Skeletal muscle satellite cell (primary cell): ENCODE measurements around the gene CFAP58.

ENCODE experiments used
- H3K27me3 ChIP-seq: 2 replicates; pipeline ENCODE4 v1.7.0; 2013; ENCODE audit warnings: low read length; ENCODE audit not compliant: control insufficient read depth, insufficient read depth
- H3K36me3 ChIP-seq: 2 replicates; pipeline ENCODE4 v1.7.0; 2013; ENCODE audit warnings: mild to moderate bottlenecking, control low read depth, low read length; ENCODE audit not compliant: insufficient read depth
- H3K4me1 ChIP-seq: 2 replicates; pipeline ENCODE4 v1.7.0; 2013; ENCODE audit warnings: low read length; ENCODE audit not compliant: control insufficient read depth, insufficient read depth
- H3K4me2 ChIP-seq: 2 replicates; pipeline ENCODE4 v1.7.0; 2013; ENCODE audit warnings: mild to moderate bottlenecking, low read length
- H3K4me3 ChIP-seq: 2 replicates; pipeline ENCODE4 v1.7.0; 2013; ENCODE audit warnings: low read length
- H3K9ac ChIP-seq: 2 replicates; pipeline ENCODE4 v1.7.0; 2013; ENCODE audit warnings: mild to moderate bottlenecking, low read depth, low read length, moderate library complexity
- H3K9me3 ChIP-seq: replicated peaks from 2 replicates; pipeline ENCODE4 v1.7.0; 2013; ENCODE audit warnings: mild to moderate bottlenecking, control low read depth, low read length

The CFAP58 gene

DNA sequence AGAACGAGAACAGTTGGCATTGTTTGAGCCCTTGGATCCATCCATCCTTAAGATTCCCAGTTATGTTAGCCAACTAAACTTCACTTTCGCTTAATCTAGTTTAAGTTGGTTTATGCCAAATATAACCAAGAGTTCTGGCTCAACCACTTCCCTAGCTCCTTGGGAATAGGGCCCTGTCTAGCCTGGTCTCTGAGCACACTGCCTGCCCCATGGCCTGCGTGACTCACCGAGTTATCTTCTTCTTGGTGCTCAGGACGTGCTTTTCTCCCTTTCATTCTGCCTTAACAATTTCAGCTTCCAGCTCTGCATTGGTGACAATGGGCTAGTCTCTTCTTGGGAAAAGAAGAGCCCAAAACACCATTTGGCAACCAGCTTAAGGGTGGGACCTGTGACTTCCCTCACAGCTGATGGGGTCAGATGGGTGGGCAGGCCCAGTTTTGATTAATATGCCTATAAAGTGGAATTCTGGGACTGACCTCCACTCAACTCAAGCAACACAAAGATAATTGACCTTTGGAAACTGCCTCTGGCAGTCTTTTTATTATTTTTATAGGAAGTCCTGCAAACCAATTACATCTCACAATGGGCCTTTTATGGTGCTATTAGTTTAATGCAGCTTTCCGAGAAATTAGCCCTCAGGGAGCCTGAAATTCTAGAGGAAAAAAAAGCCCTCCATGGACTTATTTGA is 126.4 kb downstream of the CFAP58 start:
- Histone ChIP-seq H3K4me1 (no peaks in the 10 kb centered on the region), H3K9me3 (no peaks in the 10 kb centered on the region), H3K4me2 (no peak overlapping the region), H3K27me3 (peaks cover 15% of the 10 kb centered on the region), H3K9ac (no peak overlapping the region), H3K36me3 (no peaks in the 10 kb centered on the region), H3K4me3 (no peak overlapping the region)

GRCh38 chr10:104480797-104481196 is 127.2 kb downstream of the CFAP58 start:
- H3K27me3 ChIP-seq = peaks cover 16% of the 10 kb centered on the region
- no peaks in the 10 kb centered on the region for H3K36me3 ChIP-seq
- H3K9me3 ChIP-seq = no peaks in the 10 kb centered on the region
- no peak overlapping the region for H3K4me2 ChIP-seq
- H3K4me3 ChIP-seq = no peak overlapping the region
- no peaks in the 10 kb centered on the region for H3K4me1 ChIP-seq
- H3K9ac ChIP-seq = no peak overlapping the region

DNA sequence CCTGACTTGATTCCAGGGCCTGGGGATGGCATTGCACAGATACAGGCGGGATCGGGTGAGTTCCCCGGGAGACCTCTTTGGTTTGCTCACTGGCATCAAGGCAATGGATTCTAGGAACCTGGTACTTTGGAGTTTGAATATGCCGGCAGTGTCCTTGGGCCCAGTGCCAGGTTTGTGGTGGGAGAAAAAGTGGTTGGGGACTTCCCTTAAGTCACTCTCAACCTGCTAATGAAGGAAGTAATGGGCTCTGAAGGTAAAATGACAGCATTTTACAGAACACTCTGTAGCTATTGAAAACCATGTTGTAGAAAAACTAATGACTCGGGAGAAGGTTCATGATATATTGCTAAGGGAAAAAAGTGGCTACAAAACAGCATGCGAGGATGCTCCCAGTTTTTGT is 129.9 kb downstream of the CFAP58 start:
- no peak overlapping the region for H3K4me3 ChIP-seq
- no peak overlapping the region for H3K4me2 ChIP-seq
- H3K36me3 ChIP-seq = no peaks in the 10 kb centered on the region
- no peaks in the 10 kb centered on the region for H3K9me3 ChIP-seq
- no peak overlapping the region for H3K9ac ChIP-seq
- H3K27me3 ChIP-seq = peaks cover 27% of the 10 kb centered on the region
- no peaks in the 10 kb centered on the region for H3K4me1 ChIP-seq

- Histone ChIP-seq H3K4me1 (no peaks in the 10 kb centered on the region), H3K4me2 (no peak overlapping the region), H3K36me3 (no peaks in the 10 kb centered on the region)
These were observed 132.0 kb downstream of the CFAP58 start for GRCh38 chr10:104485632-104486031.

GRCh38 chr10:104486803-104487202 is 133.2 kb downstream of the CFAP58 start:
- H3K9ac ChIP-seq = no peak overlapping the region

More at GRCh38 chr10:104485632-104486031, 132.0 kb downstream of the CFAP58 start:
- Histone ChIP-seq H3K9ac (no peak overlapping the region), H3K4me3 (no peak overlapping the region), H3K27me3 (peaks cover 27% of the 10 kb centered on the region), H3K9me3 (no peaks in the 10 kb centered on the region)

GRCh38 chr10:104487794-104488438 is 134.3 kb downstream of the CFAP58 start:
- Histone ChIP-seq H3K4me2 (no peak overlapping the region), H3K4me1 (no peaks in the 10 kb centered on the region), H3K27me3 (peaks cover 15% of the 10 kb centered on the region), H3K4me3 (no peak overlapping the region), H3K9me3 (no peaks in the 10 kb centered on the region), H3K9ac (no peak overlapping the region), H3K36me3 (no peaks in the 10 kb centered on the region)

More at GRCh38 chr10:104486803-104487202, 133.2 kb downstream of the CFAP58 start:
- no peaks in the 10 kb centered on the region for H3K9me3 ChIP-seq
- H3K36me3 ChIP-seq = no peaks in the 10 kb centered on the region
- peaks cover 24% of the 10 kb centered on the region for H3K27me3 ChIP-seq
- H3K4me3 ChIP-seq = no peak overlapping the region
- H3K4me1 ChIP-seq = no peaks in the 10 kb centered on the region
- no peak overlapping the region for H3K4me2 ChIP-seq

DNA sequence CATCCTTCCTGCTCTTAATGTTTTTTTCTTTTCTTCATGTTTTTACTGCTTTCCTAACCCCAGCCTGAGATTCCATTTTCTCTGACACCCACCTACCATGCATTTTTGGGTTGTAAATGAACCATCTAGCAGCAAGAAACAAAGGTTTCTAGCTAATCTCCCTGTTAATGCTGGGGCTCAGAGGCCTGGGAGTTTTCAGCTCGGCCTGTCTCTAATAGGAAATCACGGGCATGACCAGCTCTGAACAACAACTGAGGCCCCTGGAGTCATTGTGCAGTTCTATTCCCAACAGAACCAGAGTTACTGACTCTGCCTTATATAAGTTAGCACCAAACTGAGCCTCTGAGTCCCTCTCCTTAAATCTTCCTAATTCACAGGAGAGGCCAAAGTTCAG is 134.8 kb downstream of the CFAP58 start:
- Histone ChIP-seq H3K4me2 (no peak overlapping the region), H3K4me3 (no peak overlapping the region), H3K27me3 (peaks cover 14% of the 10 kb centered on the region)

GRCh38 chr10:104492329-104492940 is 138.8 kb downstream of the CFAP58 start:
- Histone ChIP-seq H3K36me3 (no peaks in the 10 kb centered on the region), H3K4me3 (no peak overlapping the region), H3K4me1 (no peaks in the 10 kb centered on the region), H3K9me3 (no peaks in the 10 kb centered on the region), H3K4me2 (no peak overlapping the region), H3K27me3 (no peaks in the 10 kb centered on the region), H3K9ac (no peak overlapping the region)

More for the DNA sequence above, 134.8 kb downstream of the CFAP58 start:
- H3K9ac ChIP-seq = no peak overlapping the region
- H3K9me3 ChIP-seq = no peaks in the 10 kb centered on the region
- no peaks in the 10 kb centered on the region for H3K36me3 ChIP-seq
- H3K4me1 ChIP-seq = no peaks in the 10 kb centered on the region

- no peaks in the 10 kb centered on the region for H3K4me1 ChIP-seq
- no peaks in the 10 kb centered on the region for H3K9me3 ChIP-seq
- no peak overlapping the region for H3K4me3 ChIP-seq
- no peak overlapping the region for H3K9ac ChIP-seq
- H3K36me3 ChIP-seq = no peaks in the 10 kb centered on the region
- H3K4me2 ChIP-seq = no peak overlapping the region
- H3K27me3 ChIP-seq = peaks cover 12% of the 10 kb centered on the region
These were observed 144.9 kb downstream of the CFAP58 start for GRCh38 chr10:104498347-104499081.

DNA sequence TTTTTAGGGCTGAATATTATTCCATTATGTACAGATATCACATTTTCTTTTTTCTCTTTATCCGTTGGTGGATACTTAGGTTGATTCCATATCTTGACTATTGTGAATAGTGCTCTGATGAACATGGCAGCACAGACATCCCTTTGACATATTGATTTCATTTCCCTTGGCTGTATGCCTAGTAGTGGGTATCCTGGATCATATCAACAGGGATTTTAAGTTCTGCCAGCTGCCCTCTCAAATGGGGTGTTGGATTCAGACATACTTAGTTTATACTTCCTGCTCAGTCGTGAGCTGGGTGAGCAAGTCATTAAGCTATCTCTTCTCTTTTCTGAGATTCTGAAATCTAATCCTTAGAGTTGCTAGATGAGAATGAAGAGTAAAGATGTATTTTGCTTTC is 147.8 kb downstream of the CFAP58 start:
- Histone ChIP-seq H3K4me1 (no peaks in the 10 kb centered on the region), H3K4me3 (no peak overlapping the region), H3K9me3 (no peaks in the 10 kb centered on the region), H3K27me3 (peaks cover 12% of the 10 kb centered on the region), H3K36me3 (no peaks in the 10 kb centered on the region), H3K9ac (no peak overlapping the region), H3K4me2 (no peak overlapping the region)

- Histone ChIP-seq H3K4me3 (no peak overlapping the region), H3K36me3 (no peaks in the 10 kb centered on the region), H3K4me2 (no peak overlapping the region), H3K4me1 (no peaks in the 10 kb centered on the region), H3K9me3 (no peaks in the 10 kb centered on the region), H3K9ac (no peak overlapping the region), H3K27me3 (peaks cover 12% of the 10 kb centered on the region)
These were observed 148.4 kb downstream of the CFAP58 start for GRCh38 chr10:104501864-104502579.
